GM12878 (cell line): Measurements from ENCODE around the gene HID1.

Experiments used
- CTCF ChIP-seq, 3 experiments: IDR thresholded peaks in 2 of 3; conservative IDR thresholded peaks in 1 of 3; 2 replicates each; pipeline ENCODE4 v1.5.1; 2011; ENCODE audit warnings: low read depth in 3 of 3, low read length in 3 of 3, mild to moderate bottlenecking in 3 of 3, control low read depth in 2 of 3, moderate library complexity in 2 of 3, inconsistent platforms in 1 of 3, mixed read lengths in 1 of 3; ENCODE audit not compliant: control insufficient read depth in 2 of 3, insufficient read depth in 1 of 3; ENCODE audit errors: extremely low read depth in 1 of 3
- POLR2A ChIP-seq: IDR thresholded peaks from 2 replicates; pipeline ENCODE4 v1.6.1; 2011; ENCODE audit warnings: low read depth, mild to moderate bottlenecking, low read length

- TF ChIP-seq POLR2A (no peak), CTCF (IDR thresholded peaks at IDR 0.05 in 2 of 3, conservative IDR thresholded peaks at IDR 0.05 in 1 of 3; ENCODE audit: control insufficient read depth in 2 of 3, extremely low read depth in 1 of 3, insufficient read depth in 1 of 3, low read depth in 3 of 3, low read length in 3 of 3) (no peak)
Measured at GRCh38 chr17:74951065-74951464, 21.5 kb downstream of the HID1 start.
